ENCODE measurements around the gene ANXA6.
A peak's percentile ranks its signal among the peaks of the same experiment; 100 is the strongest.

Gene ANXA6

GRCh38 chr5:151154931-151155774 lies 2.4 kb downstream of the ANXA6 start:
- Histone ChIP-seq H3K4me3 (ENCODE audit: low read depth, low read length) (no peak overlapping the region), H3K27ac (ENCODE audit: extremely low read depth, low read depth, low read length) (no peak overlapping the region), H3K36me3 (ENCODE audit: control insufficient read depth in 2 of 2, insufficient read depth in 1 of 2, low read length in 2 of 2) (peaks cover 0 to 3% of the 10 kb centered on the region in 2 experiments; a peak in 1 of 3 replicates), H3K4me1 (ENCODE audit: control insufficient read depth, insufficient read depth, low read length) (peaks cover 28% of the 10 kb centered on the region), H3K9me3 (ENCODE audit: control insufficient read depth, insufficient read depth, low read depth, low read length) (no peaks in the 10 kb centered on the region)
- ChIA-PET CTCF (interaction anchor here (0.6 to 1.9 kb wide), 6 partner anchors 8 to 1044 kb away, joined by 3 to 4 read pairs (median 4); no protein-coding TSS in a partner anchor), POLR2A (no interaction called here)
- no peak for TF ChIP-seq ZNF549 (tag by site-specific recombination; IDR thresholded peaks at IDR 0.05)
- TF ChIP-seq ZNF658 (tag by site-specific recombination; IDR thresholded peaks at IDR 0.05), result no peak
- TF ChIP-seq ZNF639 (tag by site-specific recombination; IDR thresholded peaks at IDR 0.05), result no peak
- TF ChIP-seq ZNF324 (tag by site-specific recombination; IDR thresholded peaks at IDR 0.05), result no peak
- no peak for TF ChIP-seq RBAK (tag by site-specific recombination; IDR thresholded peaks at IDR 0.05)
- no peak for TF ChIP-seq ZBTB1 (tag by site-specific recombination; IDR thresholded peaks at IDR 0.05)
- no peak for TF ChIP-seq KLF1 (tag by site-specific recombination; IDR thresholded peaks at IDR 0.05)
- TF ChIP-seq ZBTB10 (tag by site-specific recombination; IDR thresholded peaks at IDR 0.05), result no peak
- TF ChIP-seq ZNF768 (tag by site-specific recombination; IDR thresholded peaks at IDR 0.05), result no peak
- TF ChIP-seq WT1 (tag by site-specific recombination; IDR thresholded peaks at IDR 0.05), result no peak
- TF ChIP-seq ZNF629 (tag by site-specific recombination; IDR thresholded peaks at IDR 0.05), result no peak
- TF ChIP-seq ZNF747 (tag by site-specific recombination; IDR thresholded peaks at IDR 0.05), result no peak
- TF ChIP-seq ZNF37A (tag by site-specific recombination; IDR thresholded peaks at IDR 0.05), result no peak
- no peak for TF ChIP-seq ZNF292 (tag by site-specific recombination; IDR thresholded peaks at IDR 0.05; ENCODE audit: borderline replicate concordance, low read depth)
- no peak for TF ChIP-seq ZNF664 (tag by site-specific recombination; IDR thresholded peaks at IDR 0.05)
- TF ChIP-seq HOXD13 (CRISPR knock-in tag; IDR thresholded peaks at IDR 0.05; ENCODE audit: borderline replicate concordance), result no peak

GRCh38 chr5:151153766-151154272 lies 3.8 kb downstream of the ANXA6 start:
- Histone ChIP-seq H3K27ac (ENCODE audit: extremely low read depth, low read depth, low read length) (no peak overlapping the region), H3K4me1 (ENCODE audit: control insufficient read depth, insufficient read depth, low read length) (peaks cover 29% of the 10 kb centered on the region), H3K9me3 (ENCODE audit: control insufficient read depth, insufficient read depth, low read depth, low read length) (no peaks in the 10 kb centered on the region), H3K4me3 (ENCODE audit: low read depth, low read length) (no peak overlapping the region), H3K36me3 (ENCODE audit: control insufficient read depth in 2 of 2, insufficient read depth in 1 of 2, low read length in 2 of 2) (peaks cover 0 to 3% of the 10 kb centered on the region in 2 experiments; a peak in 1 of 3 replicates)
- CTCF ChIA-PET, result interaction anchor here (1.9 kb wide), 1 partner anchor 102 kb away, joined by 4 read pairs; no protein-coding TSS in a partner anchor
- TF ChIP-seq ZXDB (tag by site-specific recombination; IDR thresholded peaks at IDR 0.05), result no peak
- TF ChIP-seq KLF1 (tag by site-specific recombination; IDR thresholded peaks at IDR 0.05), result no peak
- no peak for TF ChIP-seq ZNF423 (tag by site-specific recombination; IDR thresholded peaks at IDR 0.05)
- TF ChIP-seq ZBTB21 (tag by site-specific recombination; IDR thresholded peaks at IDR 0.05), result no peak
- TF ChIP-seq OVOL3 (tag by site-specific recombination; IDR thresholded peaks at IDR 0.05), result no peak
- TF ChIP-seq ZNF140 (tag by site-specific recombination; IDR thresholded peaks at IDR 0.05), result no peak
- no peak for TF ChIP-seq ZNF292 (tag by site-specific recombination; IDR thresholded peaks at IDR 0.05; ENCODE audit: borderline replicate concordance, low read depth)
- peak; percentile 50; the same call in 1 of the 2 replicates for TF ChIP-seq ZFHX2 (tag by site-specific recombination; conservative IDR thresholded peaks at IDR 0.05)
- peak; percentile 56 for TF ChIP-seq EGR2 (tag by site-specific recombination; IDR thresholded peaks at IDR 0.05; ENCODE audit: low read depth)
- TF ChIP-seq ZNF830 (tag by site-specific recombination; IDR thresholded peaks at IDR 0.05; ENCODE audit: low read depth), result no peak
- POLR2A ChIA-PET, result no interaction called here

All from HEK293 (cell line).